Measurements from ENCODE around the gene THSD7A. TPM values are rescaled to one million over a fixed set of nuclear protein-coding genes. Genes with fewer than 3 reads are reported as not detected.

Gene THSD7A
- total and polyA plus RNA-seq, 2 of the 8 experiments (the other 6 are each of a cell fraction or from before 2014, with no cell fraction given), result 0.44 to 1.2 TPM

GRCh38 chr7:11748884-11749283, 83.1 kb downstream of the THSD7A start:
- Histone ChIP-seq H3K9ac (replicated peaks in 1 of 4; ENCODE audit: extremely low read depth in 1 of 4, low read depth in 3 of 4, low read length in 3 of 4) (no peak overlapping the region), H3K27ac (ENCODE audit: low read depth, low read length) (no peak overlapping the region), H3K4me1 (replicated peaks in 1 of 4; ENCODE audit: control insufficient read depth in 3 of 4, insufficient read depth in 4 of 4, low read length in 3 of 4) (no peaks in the 10 kb centered on the region; a peak in 1 of 7 replicates), H2BK120ac (replicated peaks; ENCODE audit: low read depth, low read length) (no peak overlapping the region), H2BK15ac (ENCODE audit: low read length) (no peak overlapping the region), H3K4ac (replicated peaks; ENCODE audit: insufficient read length, low read depth, low read length) (no peak overlapping the region), H2AK5ac (ENCODE audit: low read depth, low read length) (no peak overlapping the region), H3K27me3 (replicated peaks in 1 of 4; ENCODE audit: control insufficient read depth in 3 of 4, extremely low read depth in 1 of 4, insufficient read depth in 3 of 4, low read length in 3 of 4) (no peaks in the 10 kb centered on the region), H3K18ac (ENCODE audit: extremely low read depth, low read length) (no peak overlapping the region), H3K4me3 (ENCODE audit: extremely low read depth in 1 of 4, insufficient read depth in 2 of 4, low read depth in 3 of 4, low read length in 4 of 4) (no peak overlapping the region), H3K9me3 (ENCODE audit: insufficient read depth in 2 of 2, low read depth in 1 of 2, low read length in 1 of 2) (no peaks in the 10 kb centered on the region), H3K23me2 (ENCODE audit: low read depth, low read length) (no peaks in the 10 kb centered on the region), H2BK20ac (ENCODE audit: low read length) (no peak overlapping the region), H4K91ac (replicated peaks; ENCODE audit: insufficient read length, low read length) (no peak overlapping the region), H3K79me2 (ENCODE audit: control insufficient read depth in 1 of 2, insufficient read depth in 2 of 2, low read length in 2 of 2) (no peaks in the 10 kb centered on the region), H4K20me1 (replicated peaks in 1 of 2; ENCODE audit: control insufficient read depth in 1 of 2, insufficient read depth in 2 of 2, low read length in 2 of 2) (no peaks in the 10 kb centered on the region), H3K36me3 (ENCODE audit: control insufficient read depth in 2 of 4, insufficient read depth in 4 of 4, low read length in 3 of 4) (no peaks in the 10 kb centered on the region), H2AFZ (ENCODE audit: low read length) (no peak overlapping the region), H3K56ac (replicated peaks; ENCODE audit: insufficient read length, low read depth, low read length) (no peak overlapping the region), H3K79me1 (ENCODE audit: low read depth, low read length) (no peaks in the 10 kb centered on the region), H3K23ac (ENCODE audit: insufficient read length) (no peak overlapping the region), H4K8ac (ENCODE audit: extremely low read depth, insufficient read depth, low read length) (no peak overlapping the region), H2BK12ac (ENCODE audit: low read depth, low read length) (no peak overlapping the region), H3K14ac (ENCODE audit: insufficient read length) (no peak overlapping the region), H2BK5ac (ENCODE audit: low read depth, low read length) (no peak overlapping the region), H3K4me2 (ENCODE audit: insufficient read depth in 1 of 2, low read depth in 2 of 2, low read length in 2 of 2) (no peak overlapping the region), H4K5ac (ENCODE audit: insufficient read length, low read depth, low read length) (no peak overlapping the region)
- FAIRE-seq (peak; percentile 36), DNase-seq (ENCODE audit: low read depth in 1 of 2, low spot score in 2 of 2) (no peak)
- CTCF ChIA-PET (ENCODE audit: partially characterized antibody), result interaction anchor here (0.7 to 2.1 kb wide), 14 partner anchors 9 to 745 kb away, joined by 3 to 7 read pairs (median 4); no protein-coding TSS in a partner anchor
- whole genome bisulfite sequencing, 2 experiments (ENCODE audit: extremely low coverage in 1 of 2, insufficient coverage in 1 of 2, insufficient read length in 1 of 2, insufficient replicate concordance in 2 of 2, low coverage in 1 of 2, low lambda C conversion rate in 2 of 2, missing lambda C conversion rate in 1 of 2), result 97% methylated on average over 6 of the region's 6 CpGs; no CpG with 5 or more reads in 1 of the 2 experiments
- TF ChIP-seq ASH2L (IDR thresholded peaks at IDR 0.05; ENCODE audit: low read length) (no peak), CTCF (IDR thresholded peaks at IDR 0.05; ENCODE audit: control extremely low read depth in 1 of 3, insufficient read depth in 1 of 3, low read depth in 1 of 3, low read length in 3 of 3) (peak in 1 of 3 experiments; percentile 29; a peak in 1 of 4 replicates), RAD21 (IDR thresholded peaks at IDR 0.05 in 1 of 2, conservative IDR thresholded peaks at IDR 0.05 in 1 of 2; ENCODE audit: low read depth in 2 of 2, low read length in 2 of 2) (peak in 1 of 2 experiments; percentile 29; a peak in 2 of 4 replicates)
- POLR2A ChIA-PET (ENCODE audit: partially characterized antibody), result no interaction called here

All from H1 (cell line).